HCT116 (cell line): Measurements from ENCODE around the gene FOXP1. TPM values are rescaled to one million over a fixed set of nuclear protein-coding genes. Genes with fewer than 3 reads are reported as not detected.

Experiments
- ATAC-seq: fragments of 200-7000 bp; cut with Tn5 transposase; 2 replicates; pipeline ENCODE4 v1.9.1; 2020; ENCODE audit warnings: mild to moderate bottlenecking, moderate library complexity
- BruUV-seq: library from RNA; stranded (reverse); fragments of 400-500 nt; replicated peaks from 2 replicates; lab custom pipeline; 2021; lab: Mats Ljungman, UMichigan
- CTCF ChIA-PET: fragments of 300-600 bp; sonication (Branson Sonifier 250); formaldehyde crosslinking; loops from one replicate; lab custom pipeline; 2021; ENCODE audit warnings: antibody characterized with exemption; lab: Charles Lee
- POLR2A ChIA-PET: fragments of 300-600, 350-600 bp; sonication (Branson Sonifier 250); formaldehyde crosslinking; loops from one replicate; lab custom pipeline; 2021; ENCODE audit warnings: antibody characterized with exemption; lab: Charles Lee
- RAD21 ChIA-PET, 2 experiments: fragments of 300-600 bp; sonication (Branson Sonifier 250); formaldehyde crosslinking; loops; one replicate each; lab custom pipeline; 2023; ENCODE audit warnings: low total read pairs in 2 of 2; ENCODE audit not compliant: uncharacterized antibody in 2 of 2, unreplicated experiment in 2 of 2, low non-redundant PET in 1 of 2; lab: Charles Lee
- DNase-seq: peaks from one replicate; pipeline ENCODE4 v3.0.0-alpha.2; 2010; ENCODE audit warnings: low read depth, low spot score
- H2AFZ ChIP-seq: fragments of 200-600 bp; shearing (Covaris generic), sonication (generic); 2 replicates; pipeline ENCODE4 v1.6.1; 2017; ENCODE audit warnings: low read depth, mixed run types, mixed read lengths, antibody characterized with exemption, low read length; ENCODE audit not compliant: poor library complexity, severe bottlenecking
- H3K27ac ChIP-seq: 2 replicates; pipeline ENCODE4 v1.5.1; 2012; ENCODE audit warnings: low read depth, low read length
- H3K27me3 ChIP-seq: fragments of 200-600 bp; sonication (generic); 2 replicates; pipeline ENCODE4 v1.6.1; 2016; ENCODE audit warnings: mixed run types, low read length, mixed read lengths; ENCODE audit not compliant: insufficient read depth
- H3K36me3 ChIP-seq, 2 experiments: fragments of 200-500 bp in 1 of 2; fragments of 200-600 bp in 1 of 2; sonication (Bioruptor generic) in 1 of 2; sonication (generic) in 1 of 2; 2 replicates each; pipeline versions ENCODE4 v1.5.1 to v1.6.1; 2014 to 2016; ENCODE audit warnings: low read length in 2 of 2, inconsistent platforms in 1 of 2, mixed read lengths in 1 of 2, mixed run types in 1 of 2; ENCODE audit not compliant: insufficient read depth in 2 of 2, control insufficient read depth in 1 of 2
- H3K4me1 ChIP-seq, 2 experiments: fragments of 200-600 bp in 1 of 2; sonication (generic) in 1 of 2; 2 replicates each; pipeline versions ENCODE4 v1.5.1 to v1.6.1; 2012 to 2017; ENCODE audit warnings: low read length in 2 of 2, inconsistent platforms in 1 of 2, mild to moderate bottlenecking in 1 of 2, mixed read lengths in 1 of 2, mixed run types in 1 of 2, moderate library complexity in 1 of 2; ENCODE audit not compliant: insufficient read depth in 2 of 2, control insufficient read depth in 1 of 2
- H3K4me2 ChIP-seq: fragments of 200-600 bp; sonication (generic); 2 replicates; pipeline ENCODE4 v1.6.1; 2017; ENCODE audit warnings: mixed run types, low read length, mixed read lengths
- H3K4me3 ChIP-seq, 2 experiments: fragments of 200-600 bp in 1 of 2; sonication (generic) in 1 of 2; replicated peaks in 1 of 2; 2 replicates each; pipeline ENCODE4 v1.5.1; 2011 to 2016; ENCODE audit warnings: low read length in 2 of 2, control low read depth in 1 of 2, low read depth in 1 of 2, mild to moderate bottlenecking in 1 of 2, mixed read lengths in 1 of 2, mixed run types in 1 of 2
- H3K79me2 ChIP-seq: fragments of 200-600 bp; sonication (generic); 2 replicates; pipeline ENCODE4 v1.6.1; 2017; ENCODE audit warnings: mild to moderate bottlenecking, mixed run types, low read length, moderate library complexity, mixed read lengths; ENCODE audit not compliant: insufficient read depth
- H3K9ac ChIP-seq: fragments of 200-600 bp; sonication (generic); 2 replicates; pipeline ENCODE4 v1.6.1; 2016; ENCODE audit warnings: low read length, mixed read lengths
- H3K9me2 ChIP-seq: fragments of 200-600 bp; sonication (generic), shearing (Covaris generic); 2 replicates; pipeline ENCODE4 v1.6.1; 2017; ENCODE audit warnings: mixed run types, mild to moderate bottlenecking, moderate library complexity; ENCODE audit not compliant: insufficient read depth
- H3K9me3 ChIP-seq, 2 experiments: fragments of 200-500 bp in 1 of 2; fragments of 200-600 bp in 1 of 2; sonication (Bioruptor generic) in 1 of 2; sonication (generic) in 1 of 2; 2 replicates each; pipeline ENCODE4 v1.6.1; 2014 to 2017; ENCODE audit warnings: low read length in 2 of 2, mixed read lengths in 2 of 2, inconsistent platforms in 1 of 2, low read depth in 1 of 2, mild to moderate bottlenecking in 1 of 2, mixed run types in 1 of 2, moderate library complexity in 1 of 2; ENCODE audit not compliant: control insufficient read depth in 1 of 2, insufficient read depth in 1 of 2
- H4K20me1 ChIP-seq: fragments of 200-600 bp; sonication (generic), shearing (Covaris generic); 2 replicates; pipeline ENCODE4 v1.6.1; 2017; ENCODE audit warnings: mixed run types, mild to moderate bottlenecking, moderate library complexity; ENCODE audit not compliant: insufficient read depth
- CBX3 ChIP-seq: IDR thresholded peaks from 2 replicates; pipeline ENCODE4 v1.6.1; 2012; ENCODE audit warnings: low read depth
- CEBPB ChIP-seq: IDR thresholded peaks from 2 replicates; pipeline ENCODE4 v1.6.1; 2012; ENCODE audit warnings: low read depth
- ELF1 ChIP-seq: IDR thresholded peaks from 2 replicates; pipeline ENCODE4 v1.6.1; 2012; ENCODE audit warnings: low read depth, borderline replicate concordance
- EZH2 ChIP-seq: fragments of 200-600 bp; sonication (generic); IDR thresholded peaks from 2 replicates; pipeline ENCODE4 v1.6.1; 2017; ENCODE audit warnings: antibody characterized with exemption, mixed run types
- EZH2phosphoT487 ChIP-seq: fragments of 200-600 bp; IDR thresholded peaks from 2 replicates; pipeline ENCODE4 v1.6.1; 2018; ENCODE audit warnings: antibody characterized with exemption, borderline replicate concordance
- FOSL1 ChIP-seq: IDR thresholded peaks from 2 replicates; pipeline ENCODE4 v1.6.1; 2012; ENCODE audit warnings: low read depth
- JUND ChIP-seq: IDR thresholded peaks from 2 replicates; pipeline ENCODE4 v1.6.1; 2012
- POLR2A ChIP-seq: IDR thresholded peaks from 2 replicates; pipeline ENCODE4 v1.7.0; 2011; ENCODE audit warnings: borderline replicate concordance; ENCODE audit not compliant: insufficient read depth, insufficient read length; ENCODE audit errors: extremely low read depth
- POLR2AphosphoS5 ChIP-seq: IDR thresholded peaks from 2 replicates; pipeline ENCODE4 v1.6.1; 2011; ENCODE audit warnings: mild to moderate bottlenecking, low read depth, low read length, moderate library complexity
- RAD21 ChIP-seq: IDR thresholded peaks from 2 replicates; pipeline ENCODE4 v1.6.1; 2012; ENCODE audit warnings: low read depth, mild to moderate bottlenecking
- SIN3A ChIP-seq: IDR thresholded peaks from 2 replicates; pipeline ENCODE4 v1.6.1; 2012; ENCODE audit warnings: low read depth
- SP1 ChIP-seq: IDR thresholded peaks from 2 replicates; pipeline ENCODE4 v1.6.1; 2012; ENCODE audit warnings: low read depth
- SRF ChIP-seq: IDR thresholded peaks from 2 replicates; pipeline ENCODE4 v1.6.1; 2012; ENCODE audit warnings: low read depth
- TCF7L2 ChIP-seq: IDR thresholded peaks from 2 replicates; pipeline ENCODE4 v1.7.0; 2011; ENCODE audit warnings: borderline replicate concordance, inconsistent platforms; ENCODE audit not compliant: insufficient read depth, insufficient read length; ENCODE audit errors: extremely low read depth
- ZFX ChIP-seq: fragments of 450-650 bp; IDR thresholded peaks from 2 replicates; pipeline ENCODE4 v1.6.1; 2017
- intact Hi-C: fragments of 100-400 bp; cut with micrococcal nuclease; formaldehyde crosslinking; loops from 2 replicates; pipeline ENCODE4 v1.10.0; 2022
- total RNA-seq: library from RNA; stranded (reverse); gene quantifications from one replicate; pipeline ENCODE4 v1.2.1, GENCODE V29; 2021; ENCODE audit not compliant: unreplicated experiment
- TF ChIP-seq, protein P1 (sequence below): IDR thresholded peaks from 2 replicates; pipeline ENCODE4 v1.6.1; 2012
- TF ChIP-seq, protein P2 (sequence below), 3 experiments: fragments of 200-600 bp in 1 of 3; sonication (generic) in 1 of 3; IDR thresholded peaks in 2 of 3; conservative IDR thresholded peaks in 1 of 3; 2 replicates each; pipeline ENCODE4 v1.5.1; 2012 to 2017; ENCODE audit warnings: low read depth in 2 of 3, low read length in 2 of 3, antibody characterized with exemption in 1 of 3, borderline replicate concordance in 1 of 3, control low read depth in 1 of 3, mild to moderate bottlenecking in 1 of 3, mixed read lengths in 1 of 3, mixed run types in 1 of 3, moderate library complexity in 1 of 3; ENCODE audit not compliant: insufficient read depth in 1 of 3
- TF ChIP-seq, protein P3 (sequence below): IDR thresholded peaks from 2 replicates; pipeline ENCODE4 v1.6.1; 2012
- TF ChIP-seq, protein P4 (sequence below): IDR thresholded peaks from 2 replicates; pipeline ENCODE4 v1.6.1; 2011; ENCODE audit warnings: mild to moderate bottlenecking, low read length, moderate library complexity; ENCODE audit not compliant: insufficient replicate concordance; ENCODE audit errors: extremely low read depth

The FOXP1 gene
- total RNA-seq, 1 experiment from 2014 or later = 11.4 TPM

DNA sequence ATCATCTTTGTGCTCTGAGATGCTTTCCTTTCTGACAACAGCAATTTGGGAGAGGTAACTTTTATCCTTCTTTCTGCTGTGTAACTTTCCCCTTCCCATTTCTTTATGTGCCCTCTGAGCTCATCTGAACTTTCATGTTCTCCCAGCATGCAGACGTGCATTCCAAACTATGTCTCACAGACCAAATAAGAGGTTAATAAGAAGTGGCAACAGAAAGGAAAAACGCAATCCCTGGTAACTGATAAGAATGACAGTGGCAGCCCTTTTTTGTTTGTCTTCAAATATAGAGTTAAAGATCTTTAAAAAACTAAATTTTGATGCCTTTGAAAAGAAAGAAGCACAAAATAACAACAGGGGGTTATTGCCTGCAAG lies 533.4 kb downstream of the FOXP1 start:
- H3K79me2 ChIP-seq = no peaks in the 10 kb centered on the region
- CTCF ChIA-PET = no interaction called here

More for the DNA sequence above, 533.4 kb downstream of the FOXP1 start:
- no peaks in the 10 kb centered on the region for H3K9me2 ChIP-seq
- POLR2A ChIA-PET = no interaction called here
- TF ChIP-seq TCF7L2 (no peak), SIN3A (no peak), JUND (no peak), FOSL1 (no peak), RAD21 (no peak), CEBPB (no peak), ELF1 (no peak), EZH2 (no peak), SP1 (no peak), ZFX (no peak), EZH2phosphoT487 (no peak), POLR2AphosphoS5 (no peak), SRF (no peak), CBX3 (no peak), POLR2A (no peak)
- TF ChIP-seq, protein P1, sequence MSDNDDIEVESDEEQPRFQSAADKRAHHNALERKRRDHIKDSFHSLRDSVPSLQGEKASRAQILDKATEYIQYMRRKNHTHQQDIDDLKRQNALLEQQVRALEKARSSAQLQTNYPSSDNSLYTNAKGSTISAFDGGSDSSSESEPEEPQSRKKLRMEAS = no peak
- TF ChIP-seq, protein P2, sequence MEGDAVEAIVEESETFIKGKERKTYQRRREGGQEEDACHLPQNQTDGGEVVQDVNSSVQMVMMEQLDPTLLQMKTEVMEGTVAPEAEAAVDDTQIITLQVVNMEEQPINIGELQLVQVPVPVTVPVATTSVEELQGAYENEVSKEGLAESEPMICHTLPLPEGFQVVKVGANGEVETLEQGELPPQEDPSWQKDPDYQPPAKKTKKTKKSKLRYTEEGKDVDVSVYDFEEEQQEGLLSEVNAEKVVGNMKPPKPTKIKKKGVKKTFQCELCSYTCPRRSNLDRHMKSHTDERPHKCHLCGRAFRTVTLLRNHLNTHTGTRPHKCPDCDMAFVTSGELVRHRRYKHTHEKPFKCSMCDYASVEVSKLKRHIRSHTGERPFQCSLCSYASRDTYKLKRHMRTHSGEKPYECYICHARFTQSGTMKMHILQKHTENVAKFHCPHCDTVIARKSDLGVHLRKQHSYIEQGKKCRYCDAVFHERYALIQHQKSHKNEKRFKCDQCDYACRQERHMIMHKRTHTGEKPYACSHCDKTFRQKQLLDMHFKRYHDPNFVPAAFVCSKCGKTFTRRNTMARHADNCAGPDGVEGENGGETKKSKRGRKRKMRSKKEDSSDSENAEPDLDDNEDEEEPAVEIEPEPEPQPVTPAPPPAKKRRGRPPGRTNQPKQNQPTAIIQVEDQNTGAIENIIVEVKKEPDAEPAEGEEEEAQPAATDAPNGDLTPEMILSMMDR (IDR thresholded peaks at IDR 0.05 in 2 of 3, conservative IDR thresholded peaks at IDR 0.05 in 1 of 3; ENCODE audit: borderline replicate concordance in 1 of 3, insufficient read depth in 1 of 3, low read depth in 2 of 3, low read length in 2 of 3) = no peak
- TF ChIP-seq, protein P3, sequence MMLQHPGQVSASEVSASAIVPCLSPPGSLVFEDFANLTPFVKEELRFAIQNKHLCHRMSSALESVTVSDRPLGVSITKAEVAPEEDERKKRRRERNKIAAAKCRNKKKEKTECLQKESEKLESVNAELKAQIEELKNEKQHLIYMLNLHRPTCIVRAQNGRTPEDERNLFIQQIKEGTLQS = no peak
- TF ChIP-seq, protein P4, sequence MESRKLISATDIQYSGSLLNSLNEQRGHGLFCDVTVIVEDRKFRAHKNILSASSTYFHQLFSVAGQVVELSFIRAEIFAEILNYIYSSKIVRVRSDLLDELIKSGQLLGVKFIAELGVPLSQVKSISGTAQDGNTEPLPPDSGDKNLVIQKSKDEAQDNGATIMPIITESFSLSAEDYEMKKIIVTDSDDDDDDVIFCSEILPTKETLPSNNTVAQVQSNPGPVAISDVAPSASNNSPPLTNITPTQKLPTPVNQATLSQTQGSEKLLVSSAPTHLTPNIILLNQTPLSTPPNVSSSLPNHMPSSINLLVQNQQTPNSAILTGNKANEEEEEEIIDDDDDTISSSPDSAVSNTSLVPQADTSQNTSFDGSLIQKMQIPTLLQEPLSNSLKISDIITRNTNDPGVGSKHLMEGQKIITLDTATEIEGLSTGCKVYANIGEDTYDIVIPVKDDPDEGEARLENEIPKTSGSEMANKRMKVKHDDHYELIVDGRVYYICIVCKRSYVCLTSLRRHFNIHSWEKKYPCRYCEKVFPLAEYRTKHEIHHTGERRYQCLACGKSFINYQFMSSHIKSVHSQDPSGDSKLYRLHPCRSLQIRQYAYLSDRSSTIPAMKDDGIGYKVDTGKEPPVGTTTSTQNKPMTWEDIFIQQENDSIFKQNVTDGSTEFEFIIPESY = no peak
- TF ChIP-seq, all 23 proteins: peak for 0
- no peak for DNase-seq
- RAD21 ChIA-PET = no interaction called here
- H3K4me1 ChIP-seq = no peaks in the 10 kb centered on the region
- no peak for ATAC-seq
- intact Hi-C loops = no loop called here
- no peaks in the 10 kb centered on the region for H3K9me3 ChIP-seq
- H3K36me3 ChIP-seq = no peaks in the 10 kb centered on the region
- no peak overlapping the region for H3K4me3 ChIP-seq
- H2AFZ ChIP-seq = no peak overlapping the region
- no peaks in the 10 kb centered on the region for H3K27me3 ChIP-seq
- BruUV-seq = no TSS peak
- no peak overlapping the region for H3K27ac ChIP-seq
- no peaks in the 10 kb centered on the region; the same call in 1 of the 2 replicates for H4K20me1 ChIP-seq
- H3K9ac ChIP-seq = no peak overlapping the region
- H3K4me2 ChIP-seq = no peak overlapping the region
